ENCODE data around the gene GNG8. TPM values are rescaled to one million over a fixed set of nuclear protein-coding genes. Genes with fewer than 3 reads are reported as not detected.

Gene GNG8
- total and polyA plus RNA-seq, 2 of the 13 experiments (the other 11 are each of a cell fraction or from before 2014, with no cell fraction given) = not detected

GRCh38 chr19:46661735-46662592 lies 26.0 kb upstream of the GNG8 start (continued):
- TF ChIP-seq ARID5B (CRISPR knock-in tag; IDR thresholded peaks at IDR 0.05) = 0 out of 2 replicates have a peak, but pooled peaks have one; percentile 13
- TF ChIP-seq ZBTB34 (CRISPR knock-in tag; IDR thresholded peaks at IDR 0.05) = no peak
- TF ChIP-seq KLF16 (CRISPR knock-in tag; IDR thresholded peaks at IDR 0.05) = no peak
- no peak for TF ChIP-seq POLR2AphosphoS2 (IDR thresholded peaks at IDR 0.05; ENCODE audit: low read depth, low read length)
- TF ChIP-seq ZNF503 (CRISPR knock-in tag; IDR thresholded peaks at IDR 0.05) = no peak
